T-cell (primary cell): ENCODE data around the gene RNASEH1. TPM values are rescaled to one million over a fixed set of nuclear protein-coding genes. Genes with fewer than 3 reads are reported as not detected.

ENCODE experiments used
- total RNA-seq, 35 experiments: library from RNA in 6 of 35; stranded (reverse) in 6 of 35; fragments of 120-200 nt in 1 of 35; gene quantifications; one replicate each; pipeline versions ENCODE4 v1.2.1 to v1.2.4 and lab custom pipeline; 2013 to 2026

RNASEH1 gene
- total RNA-seq, 5 donors from 2014 or later (not counting 1 experiment from before 2014, with no cell fraction given): 24.1 to 28.4 (median 25.2) TPM

Other genes with a start within 250 kb of the RNASEH1 start
- 10 to 100 TPM; 26.0 to 36.4 (median 27.8) TPM for gene EIPR1, start 180.5 kb downstream of the RNASEH1 start, total RNA-seq
- 100 to 1,000 TPM; 103 to 158 (median 152) TPM for gene TRAPPC12, start 178.6 kb downstream of the RNASEH1 start, total RNA-seq
- 10 to 100 TPM; 20.9 to 29.0 (median 28.3) TPM for gene ADI1, start 38.8 kb downstream of the RNASEH1 start, total RNA-seq
- gene RPS7, start 16.9 kb upstream of the RNASEH1 start, total RNA-seq: 1,000 to 10,000 TPM; 1,490 to 1,765 (median 1,631) TPM
- 1 to 10 TPM in 1 of 5 donors, under 1 TPM in 1, not detected in 3; 0.35 to 1.8 TPM for gene COLEC11, start 36.8 kb upstream of the RNASEH1 start, total RNA-seq
- not detected for gene ALLC, start 99.9 kb upstream of the RNASEH1 start, total RNA-seq
- not detected for gene DCDC2C, start 145.2 kb upstream of the RNASEH1 start, total RNA-seq